Gastroesophageal sphincter (tissue), 4 donors: Measurements from ENCODE around the gene C2orf74. TPM values are rescaled to one million over a fixed set of nuclear protein-coding genes. Genes with fewer than 3 reads are reported as not detected.
"Not testable (repeated sequence)": the region's sequence is repeated elsewhere in the genome, so short reads cannot be mapped to it uniquely, and the experiment has no call there.

ENCODE experiments used
- ATAC-seq: fragments of 150-250 bp; one replicate; pipeline ENCODE4 v1.9.1; 2016; ENCODE audit warnings: mild to moderate bottlenecking, moderate library complexity
- H3K27ac ChIP-seq, 4 donors: fragments of 200-600 bp; sonication (generic) in 3 of 4; 1 replicate in 3 of 4; 2 replicates in 1 of 4; pipeline ENCODE4 v1.5.1; 2016 to 2019
- H3K27me3 ChIP-seq: fragments of 200-600 bp; sonication (generic); one replicate; pipeline ENCODE4 v1.5.1; 2019
- H3K36me3 ChIP-seq, 2 donors: fragments of 200-600 bp; sonication (generic); one replicate each; pipeline ENCODE4 v1.5.1; 2019; ENCODE audit warnings: control low read depth in 1 of 2
- H3K4me1 ChIP-seq, 3 donors: fragments of 200-600 bp; sonication (generic); 1 replicate in 2 of 3; 2 replicates in 1 of 3; pipeline ENCODE4 v1.5.1; 2016 to 2019; ENCODE audit warnings: control low read depth in 2 of 3
- H3K4me3 ChIP-seq, 2 donors: fragments of 200-600 bp; sonication (generic); one replicate each; pipeline ENCODE4 v1.5.1; 2019; ENCODE audit warnings: mild to moderate bottlenecking in 1 of 2, moderate library complexity in 1 of 2
- H3K9me3 ChIP-seq, 3 donors: fragments of 200-600 bp; sonication (generic); one replicate each; pipeline ENCODE4 v1.5.1; 2017 to 2019; ENCODE audit warnings: control low read depth in 2 of 3
- EP300 ChIP-seq: sonication (generic); formaldehyde crosslinking; IDR thresholded peaks from one replicate; pipeline ENCODE4 v1.6.1; 2017; ENCODE audit warnings: antibody characterized with exemption, mild to moderate bottlenecking
- POLR2A ChIP-seq, 2 donors: fragments of 450-650 bp; IDR thresholded peaks; one replicate each; pipeline ENCODE4 v1.6.1; 2017; ENCODE audit warnings: antibody characterized with exemption in 2 of 2, mild to moderate bottlenecking in 2 of 2, moderate library complexity in 1 of 2
- POLR2AphosphoS5 ChIP-seq: sonication (generic); formaldehyde crosslinking; IDR thresholded peaks from one replicate; pipeline ENCODE4 v1.6.1; 2017; ENCODE audit warnings: antibody characterized with exemption
- WGBS, 2 donors: methylation state at CpG; one replicate each; pipeline ENCODE4 v1.1.5; 2018; ENCODE audit warnings: low coverage in 1 of 2; 5-methylcytosine and 5-hydroxymethylcytosine counted together
- total RNA-seq, 4 donors: library from RNA; depleted of rRNA; stranded (reverse); fragments of >200 nt; gene quantifications; one replicate each; pipeline ENCODE4 v1.1.0, GENCODE V29; 2016
- TF ChIP-seq, protein P1 (sequence below), 4 experiments: fragments of 200-600 bp in 2 of 4; fragments of 450-650 bp in 2 of 4; sonication (generic) in 1 of 4; IDR thresholded peaks; one replicate each; pipeline ENCODE4 v1.5.1; 2017 to 2019; ENCODE audit warnings: antibody characterized with exemption in 4 of 4, mild to moderate bottlenecking in 2 of 4, moderate library complexity in 2 of 4

C2orf74 gene
- total RNA-seq, 4 donors from 2014 or later = 24.0 to 41.6 (median 30.9) TPM

DNA sequence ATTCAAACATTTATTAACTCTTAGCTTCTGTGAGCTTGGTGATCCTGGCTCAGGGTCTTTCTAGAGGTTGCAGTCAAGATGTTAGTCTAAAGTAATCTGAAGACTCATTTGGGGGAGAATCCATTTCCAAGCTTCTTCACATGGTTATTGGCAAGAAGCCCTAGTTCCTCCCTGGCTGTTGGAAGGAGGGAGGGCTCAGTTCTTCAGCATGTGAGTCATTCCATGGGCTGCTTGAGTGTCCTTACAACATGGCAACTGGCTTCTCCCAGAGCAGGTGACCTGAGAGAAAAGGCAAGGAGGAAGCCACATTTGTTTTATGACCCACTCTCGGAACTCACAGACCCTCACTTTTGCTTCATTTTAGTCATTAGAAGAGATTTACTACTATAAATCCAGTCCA, 10.6 kb upstream of the C2orf74 start:
- Histone ChIP-seq H3K27ac (no peak overlapping the region), H3K27me3 (no peaks in the 10 kb centered on the region), H3K9me3 (no peaks in the 10 kb centered on the region), H3K36me3 (peaks cover 0 to 41% of the 10 kb centered on the region in 2 donors), H3K4me1 (no peaks in the 10 kb centered on the region), H3K4me3 (no peak overlapping the region)
- ATAC-seq = no peak
- TF ChIP-seq EP300 (no peak), POLR2A (IDR thresholded peaks at IDR 0.05) (no peak), POLR2AphosphoS5 (no peak)
- TF ChIP-seq, protein P1, sequence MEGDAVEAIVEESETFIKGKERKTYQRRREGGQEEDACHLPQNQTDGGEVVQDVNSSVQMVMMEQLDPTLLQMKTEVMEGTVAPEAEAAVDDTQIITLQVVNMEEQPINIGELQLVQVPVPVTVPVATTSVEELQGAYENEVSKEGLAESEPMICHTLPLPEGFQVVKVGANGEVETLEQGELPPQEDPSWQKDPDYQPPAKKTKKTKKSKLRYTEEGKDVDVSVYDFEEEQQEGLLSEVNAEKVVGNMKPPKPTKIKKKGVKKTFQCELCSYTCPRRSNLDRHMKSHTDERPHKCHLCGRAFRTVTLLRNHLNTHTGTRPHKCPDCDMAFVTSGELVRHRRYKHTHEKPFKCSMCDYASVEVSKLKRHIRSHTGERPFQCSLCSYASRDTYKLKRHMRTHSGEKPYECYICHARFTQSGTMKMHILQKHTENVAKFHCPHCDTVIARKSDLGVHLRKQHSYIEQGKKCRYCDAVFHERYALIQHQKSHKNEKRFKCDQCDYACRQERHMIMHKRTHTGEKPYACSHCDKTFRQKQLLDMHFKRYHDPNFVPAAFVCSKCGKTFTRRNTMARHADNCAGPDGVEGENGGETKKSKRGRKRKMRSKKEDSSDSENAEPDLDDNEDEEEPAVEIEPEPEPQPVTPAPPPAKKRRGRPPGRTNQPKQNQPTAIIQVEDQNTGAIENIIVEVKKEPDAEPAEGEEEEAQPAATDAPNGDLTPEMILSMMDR (IDR thresholded peaks at IDR 0.05) = no peak
- WGBS, 2 donors = 100% methylated on average over 1 of the region's 1 CpG; no CpG with 5 or more reads in 1 of the 2 donors

DNA sequence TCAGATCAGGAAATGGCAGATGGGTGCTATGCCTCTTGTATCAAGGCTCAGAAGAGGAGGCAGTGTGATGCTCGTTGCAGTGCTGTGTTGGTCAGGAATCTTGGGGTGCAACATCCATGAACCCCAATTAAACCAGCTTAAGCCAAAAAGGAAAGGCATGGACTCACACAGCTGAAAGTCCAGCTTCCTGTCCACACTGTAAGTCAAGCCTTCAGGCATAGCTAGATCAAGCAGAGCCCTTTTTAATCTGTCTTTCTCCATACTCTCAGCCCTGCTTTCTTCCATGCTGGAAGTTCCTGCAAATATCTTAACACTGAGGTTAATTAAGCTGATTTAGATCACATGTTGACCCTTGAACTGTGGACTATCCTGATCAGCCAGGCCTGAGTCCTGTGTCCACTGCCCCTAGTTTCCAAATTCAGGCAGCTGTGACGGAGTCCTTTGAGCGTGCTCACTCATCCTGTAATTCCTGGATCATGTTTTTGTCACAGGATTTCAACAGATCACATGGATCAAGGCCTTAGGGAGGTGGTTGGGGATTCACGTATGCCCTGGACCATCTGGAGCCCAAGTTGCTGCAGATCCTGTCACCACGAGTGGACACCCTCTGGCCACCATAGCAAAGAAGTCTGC, 4.5 kb upstream of the C2orf74 start:
- TF ChIP-seq POLR2AphosphoS5 = no peak
- TF ChIP-seq POLR2A (IDR thresholded peaks at IDR 0.05) = no peak
- no peak overlapping the region for H3K4me3 ChIP-seq
- H3K27me3 ChIP-seq = no peaks in the 10 kb centered on the region
- H3K27ac ChIP-seq = no peak overlapping the region
- peaks cover 0 to 42% of the 10 kb centered on the region in 2 donors for H3K36me3 ChIP-seq
- 90% methylated on average over 1 of the region's 5 CpGs; no CpG with 5 or more reads in 1 of the 2 donors for WGBS, 2 donors
- no peaks in the 10 kb centered on the region for H3K4me1 ChIP-seq
- no peaks in the 10 kb centered on the region for H3K9me3 ChIP-seq
- no peak for ATAC-seq

DNA sequence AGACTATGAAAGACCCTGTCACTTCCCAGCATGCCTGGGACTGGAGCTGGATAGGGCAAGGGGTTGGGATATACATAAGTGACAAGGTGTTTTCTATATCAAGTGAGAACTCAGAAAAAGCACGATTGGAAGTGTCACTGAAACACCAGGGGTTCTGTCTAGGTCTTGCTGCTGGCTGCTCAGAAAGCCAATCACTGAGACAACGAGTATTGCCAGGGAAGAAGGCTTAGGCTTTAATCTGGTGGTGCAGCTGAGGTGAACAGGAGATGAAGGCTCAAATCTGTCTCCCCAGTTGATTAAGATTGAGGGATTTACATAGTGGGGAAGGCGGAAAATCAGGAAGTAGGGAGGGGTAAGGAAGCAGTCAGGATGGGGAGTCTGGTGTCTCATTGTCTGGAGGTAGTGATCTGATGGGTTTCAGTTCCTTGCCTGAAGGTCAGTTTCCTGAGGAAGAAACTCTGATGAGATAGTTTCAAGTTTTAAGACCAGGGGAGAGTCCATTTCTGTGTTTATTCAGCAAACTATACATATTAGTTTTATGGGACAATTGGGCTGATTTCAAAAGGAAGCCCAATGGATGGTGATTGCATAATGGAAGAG, 3.5 kb upstream of the C2orf74 start:
- H3K4me3 ChIP-seq = no peak overlapping the region
- no peak for TF ChIP-seq POLR2A (IDR thresholded peaks at IDR 0.05)
- TF ChIP-seq, protein P1 (IDR thresholded peaks at IDR 0.05) = no peak
- TF ChIP-seq EP300 = no peak
- TF ChIP-seq POLR2AphosphoS5 = no peak
- 63 to 74% methylated on average over 2 to 3 of the region's 3 CpGs for WGBS, 2 donors
- H3K4me1 ChIP-seq = no peaks in the 10 kb centered on the region
- H3K27ac ChIP-seq = no peak overlapping the region
- no peak for ATAC-seq
- peaks cover 0 to 52% of the 10 kb centered on the region in 2 donors for H3K36me3 ChIP-seq
- no peaks in the 10 kb centered on the region for H3K9me3 ChIP-seq
- H3K27me3 ChIP-seq = no peaks in the 10 kb centered on the region

DNA sequence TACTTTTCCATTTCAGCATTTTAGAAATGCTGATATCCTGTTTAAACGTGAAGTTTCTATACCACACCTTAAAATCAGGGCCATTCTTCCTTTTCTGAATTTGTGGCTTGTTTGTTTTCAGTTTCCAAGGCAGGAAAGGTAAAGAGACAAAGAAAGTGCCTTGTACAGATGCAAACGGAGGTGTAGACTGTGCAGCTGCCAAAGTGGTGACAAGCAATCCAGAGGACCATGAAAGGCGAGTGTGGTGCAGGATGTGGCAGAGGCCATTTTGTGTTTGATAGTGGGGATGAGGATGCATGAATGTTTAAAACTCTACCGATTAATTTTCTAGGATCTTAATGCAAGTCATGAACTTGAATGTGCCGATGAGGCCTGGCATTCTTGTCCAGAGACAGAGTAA, 733 bp downstream of the C2orf74 start:
- peaks cover 0 to 86% of the 10 kb centered on the region in 2 donors for H3K36me3 ChIP-seq
- no peaks in the 10 kb centered on the region for H3K9me3 ChIP-seq
- H3K4me3 ChIP-seq = no peak overlapping the region
- TF ChIP-seq POLR2A (IDR thresholded peaks at IDR 0.05) (no peak), POLR2AphosphoS5 (no peak), EP300 (no peak)
- TF ChIP-seq, protein P1 (IDR thresholded peaks at IDR 0.05) = no peak
- no peaks in the 10 kb centered on the region for H3K4me1 ChIP-seq
- no peaks in the 10 kb centered on the region for H3K27me3 ChIP-seq
- no peak for ATAC-seq
- no peak overlapping the region for H3K27ac ChIP-seq
- 74 to 82% methylated on average over 4 to 5 of the region's 5 CpGs for WGBS, 2 donors

DNA sequence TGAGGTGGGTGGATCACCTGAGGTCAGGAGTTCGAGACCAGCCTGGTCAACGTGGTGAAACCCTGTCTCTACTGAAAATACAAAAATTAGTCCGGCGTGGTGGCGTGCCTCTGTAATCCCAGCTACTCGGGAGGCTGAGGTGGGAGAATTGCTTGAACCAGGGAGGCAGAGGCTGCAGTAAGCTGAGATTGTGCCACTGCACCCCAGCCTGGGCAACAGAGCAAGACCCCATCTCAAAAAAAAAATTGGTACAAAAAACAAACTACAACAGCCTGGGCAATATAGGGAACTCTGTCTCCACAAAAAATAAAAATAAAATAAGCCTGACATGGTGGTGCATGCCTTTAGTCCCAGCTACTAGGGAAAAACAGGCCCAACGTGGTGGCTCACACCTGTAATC, 3.1 kb downstream of the C2orf74 start:
- not testable (repeated sequence) for ATAC-seq, H3K27ac ChIP-seq, H3K27me3 ChIP-seq, H3K4me3 ChIP-seq, H3K9me3 ChIP-seq, H3K4me1 ChIP-seq
- WGBS, 2 donors = 92 to 100% methylated on average over 1 to 6 of the region's 7 CpGs
- H3K36me3 ChIP-seq = peaks cover 0 to 67% of the 10 kb centered on the region in 2 donors

DNA sequence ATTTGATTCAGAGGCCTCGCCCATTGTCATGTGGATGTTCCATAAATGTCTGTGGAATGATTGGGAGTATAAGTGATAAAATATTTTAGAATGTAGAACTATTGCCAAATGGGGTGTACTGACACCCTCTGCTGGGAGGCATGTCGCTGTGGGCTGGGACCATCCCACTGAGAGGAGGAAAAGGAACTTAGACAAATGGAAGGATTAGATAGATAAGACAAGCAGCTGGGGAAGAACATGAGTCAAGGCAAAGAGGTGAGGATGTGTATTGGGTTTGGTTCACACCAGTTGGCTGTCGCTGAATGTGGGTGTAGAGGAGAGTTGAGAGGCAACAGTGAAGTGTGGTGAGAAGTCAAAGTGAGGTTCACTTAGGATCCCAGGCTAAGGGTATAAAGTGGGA, 4.0 kb downstream of the C2orf74 start:
- no peak for ATAC-seq

More for the DNA sequence above, 4.0 kb downstream of the C2orf74 start:
- TF ChIP-seq POLR2AphosphoS5 (no peak), EP300 (no peak), POLR2A (IDR thresholded peaks at IDR 0.05) (no peak)
- TF ChIP-seq, protein P1 (IDR thresholded peaks at IDR 0.05) = no peak
- H3K4me3 ChIP-seq = no peak overlapping the region
- no peaks in the 10 kb centered on the region for H3K9me3 ChIP-seq
- H3K36me3 ChIP-seq = peaks cover 0 to 59% of the 10 kb centered on the region in 2 donors
- H3K27me3 ChIP-seq = no peaks in the 10 kb centered on the region
- 77 to 84% methylated on average over 3 of the region's 3 CpGs for WGBS, 2 donors
- H3K4me1 ChIP-seq = no peaks in the 10 kb centered on the region
- H3K27ac ChIP-seq = no peak overlapping the region
